ENCODE data around the gene RFNG. TPM values are rescaled to one million over a fixed set of nuclear protein-coding genes. Genes with fewer than 3 reads are reported as not detected.
A peak's percentile ranks its signal among the peaks of the same experiment; 100 is the strongest.

Gene RFNG
- total and polyA plus RNA-seq, 2 of the 13 experiments (the other 11 are each of a cell fraction or from before 2014, with no cell fraction given) = 61.4 to 64.0 TPM

DNA sequence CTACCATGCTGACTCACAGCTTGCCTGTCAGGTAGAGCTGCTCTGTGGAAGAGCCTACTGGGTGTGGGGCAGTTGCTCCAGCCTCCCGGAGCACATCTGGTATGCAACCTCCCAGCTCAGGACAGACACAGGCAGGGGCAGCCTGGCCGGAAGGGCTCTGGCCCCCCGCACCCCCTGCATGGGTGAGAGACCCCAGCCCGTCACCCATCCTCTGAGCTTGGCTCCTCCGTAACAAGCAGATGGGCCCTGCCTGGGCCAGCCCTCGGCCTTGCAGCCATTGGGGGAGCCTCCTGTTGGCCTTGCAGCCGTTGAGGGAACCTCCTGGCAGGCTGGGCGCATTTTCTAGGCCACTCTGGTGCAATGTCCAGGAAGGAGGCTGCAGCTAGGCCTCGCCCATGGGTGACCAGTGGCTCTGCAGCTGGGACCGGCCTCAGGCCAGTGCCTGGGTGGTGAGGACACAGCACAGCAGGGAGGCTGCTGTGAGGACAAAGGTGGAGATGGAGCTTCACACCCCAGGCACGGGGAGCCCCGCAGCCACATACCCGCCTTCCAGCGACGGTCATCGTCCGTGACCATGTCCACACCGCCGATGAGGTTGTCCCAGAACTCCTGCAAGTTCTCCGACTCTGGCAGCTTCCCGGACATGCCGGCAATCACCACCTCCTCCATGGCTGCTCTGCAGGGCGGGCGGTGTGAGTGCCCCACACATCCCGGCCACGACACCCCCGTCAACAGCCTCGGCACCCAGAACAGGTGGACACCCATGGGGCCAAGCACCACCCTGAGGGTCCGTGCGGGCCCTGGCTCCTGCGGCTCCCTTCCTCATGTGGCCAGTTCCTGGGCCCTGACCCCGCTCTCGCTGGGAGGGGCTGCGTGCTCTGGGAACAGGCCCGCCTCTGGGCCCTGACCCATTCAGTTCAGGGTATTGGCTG lies 44.4 kb upstream of the RFNG start (continued):
- TF ChIP-seq KDM2A (CRISPR knock-in tag; IDR thresholded peaks at IDR 0.05; ENCODE audit: borderline replicate concordance, low read depth) (no peak), ASH2L (IDR thresholded peaks at IDR 0.05; ENCODE audit: insufficient read length, low read depth, low read length) (no peak), ZNF326 (CRISPR knock-in tag; IDR thresholded peaks at IDR 0.05; ENCODE audit: borderline replicate concordance) (no peak), ESRRA (CRISPR knock-in tag; IDR thresholded peaks at IDR 0.05; ENCODE audit: low read depth) (0 out of 2 replicates have a peak, but pooled peaks have one; percentile 27), ZNF34 (CRISPR knock-in tag; IDR thresholded peaks at IDR 0.05; ENCODE audit: borderline replicate concordance) (no peak), ZNF878 (CRISPR knock-in tag; IDR thresholded peaks at IDR 0.05) (no peak), ZNF776 (CRISPR knock-in tag; IDR thresholded peaks at IDR 0.05) (peak; percentile 39; the same call in 1 of the 2 replicates), ZNF530 (CRISPR knock-in tag; IDR thresholded peaks at IDR 0.05; ENCODE audit: low read depth) (peak; percentile 58; the same call in 1 of the 2 replicates), HES4 (CRISPR knock-in tag; IDR thresholded peaks at IDR 0.05; ENCODE audit: borderline replicate concordance) (no peak; the same call in none of the 2 replicates), IRX3 (CRISPR knock-in tag; IDR thresholded peaks at IDR 0.05; ENCODE audit: borderline replicate concordance, low read depth) (peak; percentile 39), MXD4 (CRISPR knock-in tag; IDR thresholded peaks at IDR 0.05) (no peak), NAIF1 (CRISPR knock-in tag; IDR thresholded peaks at IDR 0.05; ENCODE audit: borderline replicate concordance) (no peak)
- TF ChIP-seq, protein P1, sequence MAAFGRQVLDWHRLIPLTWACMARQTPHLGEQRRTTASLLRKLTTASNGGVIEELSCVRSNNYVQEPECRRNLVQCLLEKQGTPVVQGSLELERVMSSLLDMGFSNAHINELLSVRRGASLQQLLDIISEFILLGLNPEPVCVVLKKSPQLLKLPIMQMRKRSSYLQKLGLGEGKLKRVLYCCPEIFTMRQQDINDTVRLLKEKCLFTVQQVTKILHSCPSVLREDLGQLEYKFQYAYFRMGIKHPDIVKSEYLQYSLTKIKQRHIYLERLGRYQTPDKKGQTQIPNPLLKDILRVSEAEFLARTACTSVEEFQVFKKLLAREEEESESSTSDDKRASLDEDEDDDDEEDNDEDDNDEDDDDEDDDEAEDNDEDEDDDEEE (CRISPR knock-in tag; IDR thresholded peaks at IDR 0.05) = no peak
- TF ChIP-seq, protein P2, sequence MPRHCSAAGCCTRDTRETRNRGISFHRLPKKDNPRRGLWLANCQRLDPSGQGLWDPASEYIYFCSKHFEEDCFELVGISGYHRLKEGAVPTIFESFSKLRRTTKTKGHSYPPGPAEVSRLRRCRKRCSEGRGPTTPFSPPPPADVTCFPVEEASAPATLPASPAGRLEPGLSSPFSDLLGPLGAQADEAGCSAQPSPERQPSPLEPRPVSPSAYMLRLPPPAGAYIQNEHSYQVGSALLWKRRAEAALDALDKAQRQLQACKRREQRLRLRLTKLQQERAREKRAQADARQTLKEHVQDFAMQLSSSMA (CRISPR knock-in tag; IDR thresholded peaks at IDR 0.05) = 0 out of 2 replicates have a peak, but pooled peaks have one; percentile 27
- TF ChIP-seq, protein P3, sequence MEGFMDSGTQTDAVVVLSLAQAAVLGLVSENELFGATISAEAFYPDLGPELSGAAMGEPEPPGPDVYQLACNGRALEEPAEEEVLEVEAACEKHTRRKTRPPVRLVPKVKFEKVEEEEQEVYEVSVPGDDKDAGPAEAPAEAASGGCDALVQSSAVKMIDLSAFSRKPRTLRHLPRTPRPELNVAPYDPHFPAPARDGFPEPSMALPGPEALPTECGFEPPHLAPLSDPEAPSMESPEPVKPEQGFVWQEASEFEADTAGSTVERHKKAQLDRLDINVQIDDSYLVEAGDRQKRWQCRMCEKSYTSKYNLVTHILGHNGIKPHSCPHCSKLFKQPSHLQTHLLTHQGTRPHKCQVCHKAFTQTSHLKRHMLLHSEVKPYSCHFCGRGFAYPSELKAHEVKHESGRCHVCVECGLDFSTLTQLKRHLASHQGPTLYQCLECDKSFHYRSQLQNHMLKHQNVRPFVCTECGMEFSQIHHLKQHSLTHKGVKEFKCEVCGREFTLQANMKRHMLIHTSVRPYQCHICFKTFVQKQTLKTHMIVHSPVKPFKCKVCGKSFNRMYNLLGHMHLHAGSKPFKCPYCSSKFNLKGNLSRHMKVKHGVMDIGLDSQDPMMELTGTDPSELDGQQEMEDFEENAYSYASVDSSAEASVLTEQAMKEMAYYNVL (CRISPR knock-in tag; IDR thresholded peaks at IDR 0.05; ENCODE audit: borderline replicate concordance) = peak; percentile 65; the same call in 1 of the 2 replicates
- TF ChIP-seq, protein P4, sequence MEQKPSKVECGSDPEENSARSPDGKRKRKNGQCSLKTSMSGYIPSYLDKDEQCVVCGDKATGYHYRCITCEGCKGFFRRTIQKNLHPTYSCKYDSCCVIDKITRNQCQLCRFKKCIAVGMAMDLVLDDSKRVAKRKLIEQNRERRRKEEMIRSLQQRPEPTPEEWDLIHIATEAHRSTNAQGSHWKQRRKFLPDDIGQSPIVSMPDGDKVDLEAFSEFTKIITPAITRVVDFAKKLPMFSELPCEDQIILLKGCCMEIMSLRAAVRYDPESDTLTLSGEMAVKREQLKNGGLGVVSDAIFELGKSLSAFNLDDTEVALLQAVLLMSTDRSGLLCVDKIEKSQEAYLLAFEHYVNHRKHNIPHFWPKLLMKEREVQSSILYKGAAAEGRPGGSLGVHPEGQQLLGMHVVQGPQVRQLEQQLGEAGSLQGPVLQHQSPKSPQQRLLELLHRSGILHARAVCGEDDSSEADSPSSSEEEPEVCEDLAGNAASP (CRISPR knock-in tag; IDR thresholded peaks at IDR 0.05; ENCODE audit: borderline replicate concordance) = no peak
- TF ChIP-seq, protein P5, sequence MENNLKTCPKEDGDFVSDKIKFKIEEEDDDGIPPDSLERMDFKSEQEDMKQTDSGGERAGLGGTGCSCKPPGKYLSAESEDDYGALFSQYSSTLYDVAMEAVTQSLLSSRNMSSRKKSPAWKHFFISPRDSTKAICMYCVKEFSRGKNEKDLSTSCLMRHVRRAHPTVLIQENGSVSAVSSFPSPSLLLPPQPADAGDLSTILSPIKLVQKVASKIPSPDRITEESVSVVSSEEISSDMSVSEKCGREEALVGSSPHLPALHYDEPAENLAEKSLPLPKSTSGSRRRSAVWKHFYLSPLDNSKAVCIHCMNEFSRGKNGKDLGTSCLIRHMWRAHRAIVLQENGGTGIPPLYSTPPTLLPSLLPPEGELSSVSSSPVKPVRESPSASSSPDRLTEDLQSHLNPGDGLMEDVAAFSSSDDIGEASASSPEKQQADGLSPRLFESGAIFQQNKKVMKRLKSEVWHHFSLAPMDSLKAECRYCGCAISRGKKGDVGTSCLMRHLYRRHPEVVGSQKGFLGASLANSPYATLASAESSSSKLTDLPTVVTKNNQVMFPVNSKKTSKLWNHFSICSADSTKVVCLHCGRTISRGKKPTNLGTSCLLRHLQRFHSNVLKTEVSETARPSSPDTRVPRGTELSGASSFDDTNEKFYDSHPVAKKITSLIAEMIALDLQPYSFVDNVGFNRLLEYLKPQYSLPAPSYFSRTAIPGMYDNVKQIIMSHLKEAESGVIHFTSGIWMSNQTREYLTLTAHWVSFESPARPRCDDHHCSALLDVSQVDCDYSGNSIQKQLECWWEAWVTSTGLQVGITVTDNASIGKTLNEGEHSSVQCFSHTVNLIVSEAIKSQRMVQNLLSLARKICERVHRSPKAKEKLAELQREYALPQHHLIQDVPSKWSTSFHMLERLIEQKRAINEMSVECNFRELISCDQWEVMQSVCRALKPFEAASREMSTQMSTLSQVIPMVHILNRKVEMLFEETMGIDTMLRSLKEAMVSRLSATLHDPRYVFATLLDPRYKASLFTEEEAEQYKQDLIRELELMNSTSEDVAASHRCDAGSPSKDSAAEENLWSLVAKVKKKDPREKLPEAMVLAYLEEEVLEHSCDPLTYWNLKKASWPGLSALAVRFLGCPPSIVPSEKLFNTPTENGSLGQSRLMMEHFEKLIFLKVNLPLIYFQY (CRISPR knock-in tag; IDR thresholded peaks at IDR 0.05; ENCODE audit: borderline replicate concordance) = no peak
